ENCODE results near the gene SNCB.

Gene SNCB

DNA sequence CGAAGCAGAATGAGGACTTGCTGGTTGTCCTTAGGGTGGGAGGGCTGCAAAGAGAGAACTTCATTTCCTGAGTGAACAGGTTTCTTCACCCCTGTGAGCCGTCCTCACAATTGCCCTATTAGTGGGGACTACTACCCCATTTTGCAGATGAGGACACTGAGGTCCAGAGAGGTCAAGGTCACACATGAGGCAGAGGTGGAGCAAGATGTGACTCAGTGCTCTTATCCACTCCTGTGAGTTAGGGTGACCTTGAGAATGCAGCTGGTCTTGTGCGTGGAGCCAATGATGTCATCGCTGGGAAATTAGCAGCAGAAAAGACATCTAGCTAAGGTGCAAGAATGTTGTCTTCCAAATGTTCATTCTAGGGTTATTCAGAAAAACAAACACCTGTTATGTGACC, 47.3 kb downstream of the SNCB start:
- no peaks in the 10 kb centered on the region for H3K27me3 ChIP-seq (ENCODE audit: insufficient read depth, low read length)
- no peak overlapping the region for H3K14ac ChIP-seq (ENCODE audit: low read length)
- no peak for DNase-seq
- no peak overlapping the region for H3K23ac ChIP-seq (ENCODE audit: low read length)
- H2AK5ac ChIP-seq (ENCODE audit: low read length) = no peak overlapping the region
- no peaks in the 10 kb centered on the region for H3K79me2 ChIP-seq (ENCODE audit: control insufficient read depth, insufficient read depth, low read length, poor library complexity)
- H4K91ac ChIP-seq (ENCODE audit: low read depth, low read length) = no peak overlapping the region
- H3K4me1 ChIP-seq (ENCODE audit: control insufficient read depth in 1 of 2, insufficient read depth in 2 of 2, low read length in 2 of 2) = no peaks in the 10 kb centered on the region
- H3K79me1 ChIP-seq (ENCODE audit: low read length) = no peaks in the 10 kb centered on the region
- H2BK120ac ChIP-seq (ENCODE audit: insufficient read depth, low read length, poor library complexity) = no peak overlapping the region
- no peak overlapping the region for H3K27ac ChIP-seq (ENCODE audit: low read depth, low read length)
- no CpG with 5 or more reads among the region's 4 CpGs for WGBS (ENCODE audit: extremely low coverage, insufficient coverage, insufficient read length)
- no peak overlapping the region for H2AFZ ChIP-seq (ENCODE audit: insufficient read depth, low read length, poor library complexity)
- H3K4me2 ChIP-seq (ENCODE audit: low read length) = no peak overlapping the region
- H3K4me3 ChIP-seq (ENCODE audit: low read depth, low read length) = no peak overlapping the region
- no peak overlapping the region for H4K8ac ChIP-seq (ENCODE audit: low read depth, low read length)
- no peak overlapping the region for H3K18ac ChIP-seq (ENCODE audit: low read length)
- no peak overlapping the region for H3K4ac ChIP-seq (ENCODE audit: low read depth, low read length)
- no peaks in the 10 kb centered on the region for H3K36me3 ChIP-seq (ENCODE audit: control insufficient read depth in 1 of 2, insufficient read depth in 2 of 2, low read length in 2 of 2)
- no peak overlapping the region for H4K12ac ChIP-seq (ENCODE audit: low read depth, low read length)
- no peak overlapping the region for H2BK12ac ChIP-seq (ENCODE audit: low read length)
- H3K9me3 ChIP-seq (ENCODE audit: insufficient read depth, low read depth, low read length) = peaks cover 29% of the 10 kb centered on the region
- no peak overlapping the region for H3K9ac ChIP-seq (ENCODE audit: low read length)
- no peak overlapping the region for H2BK5ac ChIP-seq (ENCODE audit: low read depth, low read length, poor library complexity)

DNA sequence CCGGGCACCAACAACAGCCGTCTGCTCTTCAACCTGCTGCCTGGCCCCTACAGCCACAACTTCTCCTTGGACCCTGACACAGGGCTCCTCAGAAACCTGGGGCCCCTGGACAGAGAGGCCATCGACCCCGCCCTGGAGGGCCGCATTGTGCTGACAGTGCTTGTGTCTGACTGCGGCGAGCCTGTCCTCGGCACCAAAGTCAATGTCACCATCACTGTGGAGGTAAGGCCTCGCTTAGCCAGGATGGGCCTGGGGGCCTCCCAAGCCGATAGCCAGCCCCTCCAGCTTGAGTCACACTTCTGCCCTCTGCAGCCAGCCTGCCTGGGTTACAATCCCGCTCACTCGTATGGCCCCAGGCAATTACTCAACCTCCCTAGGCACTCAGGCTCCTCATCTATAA, 49.0 kb downstream of the SNCB start:
- Histone ChIP-seq H2BK5ac (ENCODE audit: low read depth, low read length, poor library complexity) (no peak overlapping the region), H3K79me1 (ENCODE audit: low read length) (no peaks in the 10 kb centered on the region), H2AK5ac (ENCODE audit: low read length) (no peak overlapping the region), H3K4me3 (ENCODE audit: low read depth, low read length) (no peak overlapping the region), H3K14ac (ENCODE audit: low read length) (no peak overlapping the region), H3K79me2 (ENCODE audit: control insufficient read depth, insufficient read depth, low read length, poor library complexity) (no peaks in the 10 kb centered on the region), H3K9ac (ENCODE audit: low read length) (no peak overlapping the region), H2BK120ac (ENCODE audit: insufficient read depth, low read length, poor library complexity) (no peak overlapping the region), H3K9me3 (ENCODE audit: insufficient read depth, low read depth, low read length) (peaks cover 25% of the 10 kb centered on the region), H4K8ac (ENCODE audit: low read depth, low read length) (no peak overlapping the region), H3K4me1 (ENCODE audit: control insufficient read depth in 1 of 2, insufficient read depth in 2 of 2, low read length in 2 of 2) (no peaks in the 10 kb centered on the region), H3K27ac (ENCODE audit: low read depth, low read length) (no peak overlapping the region), H3K4ac (ENCODE audit: low read depth, low read length) (no peak overlapping the region), H2AFZ (ENCODE audit: insufficient read depth, low read length, poor library complexity) (no peak overlapping the region), H4K91ac (ENCODE audit: low read depth, low read length) (no peak overlapping the region), H4K12ac (ENCODE audit: low read depth, low read length) (no peak overlapping the region), H3K36me3 (ENCODE audit: control insufficient read depth in 1 of 2, insufficient read depth in 2 of 2, low read length in 2 of 2) (no peaks in the 10 kb centered on the region), H2BK12ac (ENCODE audit: low read length) (no peak overlapping the region), H3K23ac (ENCODE audit: low read length) (no peak overlapping the region), H3K27me3 (ENCODE audit: insufficient read depth, low read length) (no peaks in the 10 kb centered on the region), H3K18ac (ENCODE audit: low read length) (no peak overlapping the region), H3K4me2 (ENCODE audit: low read length) (no peak overlapping the region)
- WGBS (ENCODE audit: extremely low coverage, insufficient coverage, insufficient read length) = no CpG with 5 or more reads among the region's 12 CpGs
- no peak for DNase-seq

DNA sequence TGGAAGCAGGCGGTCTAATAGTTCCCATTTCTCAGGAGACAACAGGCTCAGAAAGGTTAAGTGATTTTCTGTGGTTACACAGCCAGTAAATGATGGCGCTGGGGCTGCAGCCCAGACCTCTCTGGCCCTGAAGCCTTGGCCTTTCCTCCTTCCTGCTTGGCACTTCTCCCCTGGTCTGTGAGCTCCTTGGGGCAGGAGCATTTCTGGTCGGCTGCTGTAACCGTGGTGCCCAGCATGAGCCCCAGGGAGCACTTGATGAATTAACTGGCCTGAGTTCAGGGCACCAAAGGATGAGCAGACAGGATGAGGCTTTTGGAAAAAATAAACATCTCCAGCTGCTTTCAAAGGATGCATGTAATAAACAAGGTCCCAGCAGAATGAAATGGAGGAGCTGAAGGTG, 51.0 kb downstream of the SNCB start:
- Histone ChIP-seq H3K4me3 (ENCODE audit: low read depth, low read length) (no peak overlapping the region), H2BK120ac (ENCODE audit: insufficient read depth, low read length, poor library complexity) (no peak overlapping the region), H3K27me3 (ENCODE audit: insufficient read depth, low read length) (no peaks in the 10 kb centered on the region), H2AK5ac (ENCODE audit: low read length) (no peak overlapping the region), H3K23ac (ENCODE audit: low read length) (no peak overlapping the region), H2AFZ (ENCODE audit: insufficient read depth, low read length, poor library complexity) (no peak overlapping the region), H3K14ac (ENCODE audit: low read length) (no peak overlapping the region), H3K4me1 (ENCODE audit: control insufficient read depth in 1 of 2, insufficient read depth in 2 of 2, low read length in 2 of 2) (no peaks in the 10 kb centered on the region), H3K9ac (ENCODE audit: low read length) (no peak overlapping the region), H3K18ac (ENCODE audit: low read length) (no peak overlapping the region), H4K12ac (ENCODE audit: low read depth, low read length) (no peak overlapping the region), H4K91ac (ENCODE audit: low read depth, low read length) (no peak overlapping the region), H3K4ac (ENCODE audit: low read depth, low read length) (no peak overlapping the region), H3K79me2 (ENCODE audit: control insufficient read depth, insufficient read depth, low read length, poor library complexity) (no peaks in the 10 kb centered on the region), H2BK5ac (ENCODE audit: low read depth, low read length, poor library complexity) (no peak overlapping the region), H3K36me3 (ENCODE audit: control insufficient read depth in 1 of 2, insufficient read depth in 2 of 2, low read length in 2 of 2) (no peaks in the 10 kb centered on the region), H3K79me1 (ENCODE audit: low read length) (no peaks in the 10 kb centered on the region), H3K9me3 (ENCODE audit: insufficient read depth, low read depth, low read length) (peaks cover 15% of the 10 kb centered on the region), H3K27ac (ENCODE audit: low read depth, low read length) (no peak overlapping the region), H3K4me2 (ENCODE audit: low read length) (no peak overlapping the region), H2BK12ac (ENCODE audit: low read length) (no peak overlapping the region), H4K8ac (ENCODE audit: low read depth, low read length) (no peak overlapping the region)
- no peak for DNase-seq
- no CpG with 5 or more reads among the region's 4 CpGs for WGBS (ENCODE audit: extremely low coverage, insufficient coverage, insufficient read length)

DNA sequence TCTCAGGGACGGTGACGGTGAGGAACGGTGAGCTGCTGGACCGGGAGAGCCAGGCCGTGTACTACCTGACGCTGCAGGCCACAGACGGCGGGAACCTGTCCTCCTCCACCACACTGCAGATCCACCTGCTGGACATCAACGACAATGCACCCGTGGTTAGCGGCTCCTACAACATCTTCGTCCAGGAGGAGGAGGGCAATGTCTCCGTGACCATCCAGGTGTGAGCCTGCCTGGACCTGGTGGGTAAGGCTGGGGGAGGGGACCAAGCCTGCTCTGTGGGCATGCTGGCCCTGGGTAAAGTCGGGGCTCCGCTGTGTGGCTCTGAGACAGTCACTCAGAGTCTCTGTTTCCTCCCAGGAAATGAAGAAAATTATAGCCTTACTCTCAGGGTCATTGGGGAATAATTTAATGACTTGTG, 51.9 kb downstream of the SNCB start:
- no peak overlapping the region for H3K27ac ChIP-seq (ENCODE audit: low read depth, low read length)
- no peak overlapping the region for H3K14ac ChIP-seq (ENCODE audit: low read length)
- H4K12ac ChIP-seq (ENCODE audit: low read depth, low read length) = no peak overlapping the region
- DNase-seq = peak; percentile 81 to 90
- no peak overlapping the region for H3K23ac ChIP-seq (ENCODE audit: low read length)
- no peak overlapping the region for H3K4me2 ChIP-seq (ENCODE audit: low read length)
- no peak overlapping the region for H4K8ac ChIP-seq (ENCODE audit: low read depth, low read length)
- H3K4ac ChIP-seq (ENCODE audit: low read depth, low read length) = no peak overlapping the region
- H3K4me3 ChIP-seq (ENCODE audit: low read depth, low read length) = no peak overlapping the region
- WGBS (ENCODE audit: extremely low coverage, insufficient coverage, insufficient read length) = no CpG with 5 or more reads among the region's 15 CpGs
- H2BK12ac ChIP-seq (ENCODE audit: low read length) = no peak overlapping the region
- H3K4me1 ChIP-seq (ENCODE audit: control insufficient read depth in 1 of 2, insufficient read depth in 2 of 2, low read length in 2 of 2) = no peaks in the 10 kb centered on the region
- H3K36me3 ChIP-seq (ENCODE audit: control insufficient read depth in 1 of 2, insufficient read depth in 2 of 2, low read length in 2 of 2) = no peaks in the 10 kb centered on the region
- no peaks in the 10 kb centered on the region for H3K27me3 ChIP-seq (ENCODE audit: insufficient read depth, low read length)
- H4K91ac ChIP-seq (ENCODE audit: low read depth, low read length) = no peak overlapping the region
- no peaks in the 10 kb centered on the region for H3K79me1 ChIP-seq (ENCODE audit: low read length)
- H2AFZ ChIP-seq (ENCODE audit: insufficient read depth, low read length, poor library complexity) = no peak overlapping the region
- H3K9ac ChIP-seq (ENCODE audit: low read length) = no peak overlapping the region
- no peak overlapping the region for H3K18ac ChIP-seq (ENCODE audit: low read length)
- no peak overlapping the region for H2BK5ac ChIP-seq (ENCODE audit: low read depth, low read length, poor library complexity)
- no peak overlapping the region for H2AK5ac ChIP-seq (ENCODE audit: low read length)
- no peak overlapping the region for H2BK120ac ChIP-seq (ENCODE audit: insufficient read depth, low read length, poor library complexity)
- H3K79me2 ChIP-seq (ENCODE audit: control insufficient read depth, insufficient read depth, low read length, poor library complexity) = no peaks in the 10 kb centered on the region
- H3K9me3 ChIP-seq (ENCODE audit: insufficient read depth, low read depth, low read length) = peaks cover 8% of the 10 kb centered on the region
